GM19240 (cell line): ENCODE data around the gene STRA8.

Experiments used
- DNase-seq: peaks from one replicate; pipeline ENCODE4 v3.0.0; 2011; ENCODE audit warnings: low spot score; ENCODE audit not compliant: insufficient read length

Gene STRA8

GRCh38 chr7:135263321-135263970 is 29.8 kb downstream of the STRA8 start:
- no peak for DNase-seq

- no peak for DNase-seq
These were observed 32.0 kb downstream of the STRA8 start for GRCh38 chr7:135265637-135266036.

GRCh38 chr7:135269921-135270320 is 36.3 kb downstream of the STRA8 start:
- no peak for DNase-seq

- no peak for DNase-seq
These were observed 37.1 kb downstream of the STRA8 start for GRCh38 chr7:135270577-135271254.

- no peak for DNase-seq
These were observed 37.6 kb downstream of the STRA8 start for GRCh38 chr7:135271255-135271615.

- DNase-seq: no peak
These were observed 38.7 kb downstream of the STRA8 start for GRCh38 chr7:135272303-135272702.

GRCh38 chr7:135273581-135273980 is 39.9 kb downstream of the STRA8 start:
- no peak for DNase-seq

- DNase-seq: peak; percentile 48
These were observed 41.0 kb downstream of the STRA8 start for GRCh38 chr7:135274495-135275268.

GRCh38 chr7:135275971-135276580 is 42.4 kb downstream of the STRA8 start:
- DNase-seq: no peak

GRCh38 chr7:135277161-135277560 is 43.5 kb downstream of the STRA8 start:
- DNase-seq: no peak

GRCh38 chr7:135281363-135281949 is 47.8 kb downstream of the STRA8 start:
- DNase-seq: peak; percentile 83

GRCh38 chr7:135282561-135283254 is 49.1 kb downstream of the STRA8 start:
- DNase-seq: no peak

- DNase-seq: no peak
These were observed 50.5 kb downstream of the STRA8 start for GRCh38 chr7:135283959-135284638.

- DNase-seq: no peak
These were observed 52.1 kb downstream of the STRA8 start for GRCh38 chr7:135285547-135286233.

- DNase-seq: no peak
These were observed 53.2 kb downstream of the STRA8 start for GRCh38 chr7:135286876-135287275.

GRCh38 chr7:135290594-135290993 is 57.0 kb downstream of the STRA8 start:
- no peak for DNase-seq

GRCh38 chr7:135291809-135292253 is 58.2 kb downstream of the STRA8 start:
- DNase-seq: no peak

- no peak for DNase-seq
These were observed 65.6 kb downstream of the STRA8 start for GRCh38 chr7:135299235-135299634.

- DNase-seq: no peak
These were observed 67.5 kb downstream of the STRA8 start for GRCh38 chr7:135300913-135301765.
